ENCODE results near the gene ATAD3C.
"Not testable (repeated sequence)": the region's sequence is repeated elsewhere in the genome, so short reads cannot be mapped to it uniquely, and the experiment has no call there.

Gene ATAD3C

GRCh38 chr1:1449099-1449739, at the start of gene ATAD3C:
ATAD3C (plus strand) TSS chr1:1449689; CDS start chr1:1450684, 995 bp downstream.
- H3K4me3 ChIP-seq (ENCODE audit: low read depth, low read length): no peak within 1 kb of the TSS
- no peak for TF ChIP-seq CTCF (IDR thresholded peaks at IDR 0.05; ENCODE audit: low read depth, low read length)

- TF ChIP-seq CTCF (IDR thresholded peaks at IDR 0.05; ENCODE audit: low read depth, low read length): no peak
- peak overlapping the region; percentile 99 for H3K4me3 ChIP-seq (ENCODE audit: low read depth, low read length)
Observed at GRCh38 chr1:1399872-1400575, 49.5 kb upstream of the ATAD3C start.

GRCh38 chr1:1400576-1401456, 48.7 kb upstream of the ATAD3C start:
- peak overlapping the region; percentile 99 for H3K4me3 ChIP-seq (ENCODE audit: low read depth, low read length)
- no peak for TF ChIP-seq CTCF (IDR thresholded peaks at IDR 0.05; ENCODE audit: low read depth, low read length)

GRCh38 chr1:1401457-1402010, 48.0 kb upstream of the ATAD3C start:
- H3K4me3 ChIP-seq (ENCODE audit: low read depth, low read length): no peak overlapping the region
- no peak for TF ChIP-seq CTCF (IDR thresholded peaks at IDR 0.05; ENCODE audit: low read depth, low read length)

- peak; percentile 57 for TF ChIP-seq CTCF (IDR thresholded peaks at IDR 0.05; ENCODE audit: low read depth, low read length)
Observed at GRCh38 chr1:1402072-1402900, 47.2 kb upstream of the ATAD3C start.

GRCh38 chr1:1402901-1403392, 46.5 kb upstream of the ATAD3C start:
- not testable (repeated sequence) for H3K4me3 ChIP-seq (ENCODE audit: low read depth, low read length)

More at GRCh38 chr1:1402072-1402900, 47.2 kb upstream of the ATAD3C start:
- H3K4me3 ChIP-seq (ENCODE audit: low read depth, low read length): no peak overlapping the region

Data from WI38 (cell line).